ENCODE results near the gene KLK1. TPM values are rescaled to one million over a fixed set of nuclear protein-coding genes. Genes with fewer than 3 reads are reported as not detected.
A peak's percentile ranks its signal among the peaks of the same experiment; 100 is the strongest.

The KLK1 gene
- total and polyA plus RNA-seq, 2 of the 13 experiments (the other 11 are each of a cell fraction or from before 2014, with no cell fraction given), result not detected

DNA sequence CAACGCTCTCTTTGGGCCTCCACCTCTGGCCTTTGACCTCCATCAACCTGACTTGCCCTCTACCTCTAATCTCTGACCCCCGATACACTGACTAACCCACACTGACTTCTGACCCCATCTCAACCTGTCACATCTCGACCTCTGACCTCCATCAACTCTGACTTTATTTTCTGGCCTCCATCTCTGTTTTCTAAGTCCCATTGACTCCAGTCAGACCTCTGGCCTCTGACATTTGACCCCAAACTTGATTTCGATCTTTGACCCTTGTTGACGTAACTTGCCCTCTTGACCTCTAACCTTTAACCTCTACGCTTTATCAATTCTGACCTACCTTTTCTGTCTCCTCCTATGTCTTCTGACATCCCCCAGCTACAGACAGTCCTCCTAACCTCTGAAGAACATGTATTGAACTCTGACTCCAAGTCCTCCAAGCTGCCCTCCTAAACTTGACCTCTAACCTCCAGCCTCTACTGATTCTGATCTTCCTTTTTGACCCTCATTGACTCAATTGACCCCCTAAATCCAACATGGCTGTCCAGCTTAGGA, 32.6 kb downstream of the KLK1 start:
- in situ Hi-C loops (cut with HindIII; ENCODE audit: extremely low pct_ligation_motif_present, low pct_unique_long_range_greater_than_20kb) (loop anchor here (25.0 kb wide), 1 partner anchor 429 kb away; the partner anchor contains the start of gene NAPSA), intact Hi-C loops (cut with micrococcal nuclease; ENCODE audit: unreplicated experiment) (no loop called here)
- Histone ChIP-seq H3K27ac (ENCODE audit: extremely low read length, insufficient read depth, low read length) (no peak overlapping the region), H3K36me3 (replicated peaks in 1 of 2; ENCODE audit: control insufficient read depth in 1 of 2, insufficient read depth in 2 of 2, low read length in 2 of 2) (no peaks in the 10 kb centered on the region), H3K27me3 (ENCODE audit: control insufficient read depth in 1 of 2, insufficient read depth in 2 of 2, low read length in 2 of 2) (no peaks in the 10 kb centered on the region; a peak in 1 of 5 replicates), H4K20me1 (ENCODE audit: insufficient read depth, low read length) (peaks cover 7% of the 10 kb centered on the region), H3K4me3 (replicated peaks in 1 of 3; ENCODE audit: insufficient read depth in 1 of 3, low read depth in 2 of 3, low read length in 3 of 3) (no peak overlapping the region), H3K4me1 (ENCODE audit: insufficient read depth, low read length) (peaks cover 16% of the 10 kb centered on the region), H2AFZ (ENCODE audit: low read length) (no peak overlapping the region), H3K9ac (ENCODE audit: insufficient read depth, low read depth, low read length) (no peak overlapping the region), H3K4me2 (ENCODE audit: low read depth, low read length) (peak overlapping the region; percentile 56; the same call in 1 of the 2 replicates), H3K9me3 (ENCODE audit: low read length) (no peaks in the 10 kb centered on the region), H3K79me2 (ENCODE audit: insufficient read depth, low read length) (no peaks in the 10 kb centered on the region)
- DNase-seq (ENCODE audit: low spot score) (no peak), ATAC-seq (no peak), FAIRE-seq (no peak)
- no TSS peak for BruUV-seq (replicated peaks)
- CTCF ChIA-PET (ENCODE audit: low intra/inter-chr PET ratio, low total read pairs), result no interaction called here
- POLR2A ChIA-PET, result interaction anchor here (1.6 kb wide), 1 partner anchor 14 kb away, joined by 7 read pairs; no protein-coding TSS in a partner anchor
- WGBS (ENCODE audit: low lambda C conversion rate), result 51% methylated on average over 5 of the region's 6 CpGs
- TF ChIP-seq SNAI1 (CRISPR knock-in tag; IDR thresholded peaks at IDR 0.05; ENCODE audit: borderline replicate concordance) (no peak), ZNF543 (CRISPR knock-in tag; IDR thresholded peaks at IDR 0.05) (no peak), RFXAP (CRISPR knock-in tag; IDR thresholded peaks at IDR 0.05; ENCODE audit: borderline replicate concordance) (no peak), SRY (CRISPR knock-in tag; IDR thresholded peaks at IDR 0.05) (no peak), NR2F6 (IDR thresholded peaks at IDR 0.05) (peak; percentile 85), NR2F6 (CRISPR knock-in tag; IDR thresholded peaks at IDR 0.05) (no peak), RBM22 (optimal IDR thresholded peaks at IDR 0.05; ENCODE audit: low read length) (no peak), NFE2L1 (CRISPR knock-in tag; IDR thresholded peaks at IDR 0.05; ENCODE audit: borderline replicate concordance) (no peak), TBL1XR1 (IDR thresholded peaks at IDR 0.05; ENCODE audit: borderline replicate concordance, low read length, partially characterized antibody) (no peak), RNF2 (conservative IDR thresholded peaks at IDR 0.05; ENCODE audit: low read depth) (no peak), SALL2 (CRISPR knock-in tag; IDR thresholded peaks at IDR 0.05) (no peak), LCORL (IDR thresholded peaks at IDR 0.05) (no peak), LCORL (CRISPR knock-in tag; IDR thresholded peaks at IDR 0.05) (0 out of 2 replicates have a peak, but pooled peaks have one; percentile 0), ZNF883 (CRISPR knock-in tag; IDR thresholded peaks at IDR 0.05; ENCODE audit: not compliant biosample characterization) (no peak), NR2F2 (IDR thresholded peaks at IDR 0.05; ENCODE audit: borderline replicate concordance, low read depth) (peak; percentile 80), RCOR2 (CRISPR knock-in tag; IDR thresholded peaks at IDR 0.05) (no peak), POLR2G (IDR thresholded peaks at IDR 0.05; ENCODE audit: low read depth, low read length) (no peak), NR2C2 (CRISPR knock-in tag; IDR thresholded peaks at IDR 0.05; ENCODE audit: borderline replicate concordance) (peak; percentile 90)
- TF ChIP-seq, protein P1, sequence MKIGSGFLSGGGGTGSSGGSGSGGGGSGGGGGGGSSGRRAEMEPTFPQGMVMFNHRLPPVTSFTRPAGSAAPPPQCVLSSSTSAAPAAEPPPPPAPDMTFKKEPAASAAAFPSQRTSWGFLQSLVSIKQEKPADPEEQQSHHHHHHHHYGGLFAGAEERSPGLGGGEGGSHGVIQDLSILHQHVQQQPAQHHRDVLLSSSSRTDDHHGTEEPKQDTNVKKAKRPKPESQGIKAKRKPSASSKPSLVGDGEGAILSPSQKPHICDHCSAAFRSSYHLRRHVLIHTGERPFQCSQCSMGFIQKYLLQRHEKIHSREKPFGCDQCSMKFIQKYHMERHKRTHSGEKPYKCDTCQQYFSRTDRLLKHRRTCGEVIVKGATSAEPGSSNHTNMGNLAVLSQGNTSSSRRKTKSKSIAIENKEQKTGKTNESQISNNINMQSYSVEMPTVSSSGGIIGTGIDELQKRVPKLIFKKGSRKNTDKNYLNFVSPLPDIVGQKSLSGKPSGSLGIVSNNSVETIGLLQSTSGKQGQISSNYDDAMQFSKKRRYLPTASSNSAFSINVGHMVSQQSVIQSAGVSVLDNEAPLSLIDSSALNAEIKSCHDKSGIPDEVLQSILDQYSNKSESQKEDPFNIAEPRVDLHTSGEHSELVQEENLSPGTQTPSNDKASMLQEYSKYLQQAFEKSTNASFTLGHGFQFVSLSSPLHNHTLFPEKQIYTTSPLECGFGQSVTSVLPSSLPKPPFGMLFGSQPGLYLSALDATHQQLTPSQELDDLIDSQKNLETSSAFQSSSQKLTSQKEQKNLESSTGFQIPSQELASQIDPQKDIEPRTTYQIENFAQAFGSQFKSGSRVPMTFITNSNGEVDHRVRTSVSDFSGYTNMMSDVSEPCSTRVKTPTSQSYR (CRISPR knock-in tag; IDR thresholded peaks at IDR 0.05; ENCODE audit: borderline replicate concordance), result no peak
- TF ChIP-seq, protein P2, sequence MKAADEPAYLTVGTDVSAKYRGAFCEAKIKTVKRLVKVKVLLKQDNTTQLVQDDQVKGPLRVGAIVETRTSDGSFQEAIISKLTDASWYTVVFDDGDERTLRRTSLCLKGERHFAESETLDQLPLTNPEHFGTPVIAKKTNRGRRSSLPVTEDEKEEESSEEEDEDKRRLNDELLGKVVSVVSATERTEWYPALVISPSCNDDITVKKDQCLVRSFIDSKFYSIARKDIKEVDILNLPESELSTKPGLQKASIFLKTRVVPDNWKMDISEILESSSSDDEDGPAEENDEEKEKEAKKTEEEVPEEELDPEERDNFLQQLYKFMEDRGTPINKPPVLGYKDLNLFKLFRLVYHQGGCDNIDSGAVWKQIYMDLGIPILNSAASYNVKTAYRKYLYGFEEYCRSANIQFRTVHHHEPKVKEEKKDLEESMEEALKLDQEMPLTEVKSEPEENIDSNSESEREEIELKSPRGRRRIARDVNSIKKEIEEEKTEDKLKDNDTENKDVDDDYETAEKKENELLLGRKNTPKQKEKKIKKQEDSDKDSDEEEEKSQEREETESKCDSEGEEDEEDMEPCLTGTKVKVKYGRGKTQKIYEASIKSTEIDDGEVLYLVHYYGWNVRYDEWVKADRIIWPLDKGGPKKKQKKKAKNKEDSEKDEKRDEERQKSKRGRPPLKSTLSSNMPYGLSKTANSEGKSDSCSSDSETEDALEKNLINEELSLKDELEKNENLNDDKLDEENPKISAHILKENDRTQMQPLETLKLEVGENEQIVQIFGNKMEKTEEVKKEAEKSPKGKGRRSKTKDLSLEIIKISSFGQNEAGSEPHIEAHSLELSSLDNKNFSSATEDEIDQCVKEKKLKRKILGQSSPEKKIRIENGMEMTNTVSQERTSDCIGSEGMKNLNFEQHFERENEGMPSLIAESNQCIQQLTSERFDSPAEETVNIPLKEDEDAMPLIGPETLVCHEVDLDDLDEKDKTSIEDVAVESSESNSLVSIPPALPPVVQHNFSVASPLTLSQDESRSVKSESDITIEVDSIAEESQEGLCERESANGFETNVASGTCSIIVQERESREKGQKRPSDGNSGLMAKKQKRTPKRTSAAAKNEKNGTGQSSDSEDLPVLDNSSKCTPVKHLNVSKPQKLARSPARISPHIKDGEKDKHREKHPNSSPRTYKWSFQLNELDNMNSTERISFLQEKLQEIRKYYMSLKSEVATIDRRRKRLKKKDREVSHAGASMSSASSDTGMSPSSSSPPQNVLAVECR (CRISPR knock-in tag; IDR thresholded peaks at IDR 0.05; ENCODE audit: borderline replicate concordance), result 0 out of 2 replicates have a peak, but pooled peaks have one; percentile 7

Data from HepG2 (cell line).